Measurements from ENCODE around the gene SLC35F1. TPM values are rescaled to one million over a fixed set of nuclear protein-coding genes. Genes with fewer than 3 reads are reported as not detected.

Gene SLC35F1
- total RNA-seq, 2 donors from 2014 or later: 1.5 to 2.1 TPM

DNA sequence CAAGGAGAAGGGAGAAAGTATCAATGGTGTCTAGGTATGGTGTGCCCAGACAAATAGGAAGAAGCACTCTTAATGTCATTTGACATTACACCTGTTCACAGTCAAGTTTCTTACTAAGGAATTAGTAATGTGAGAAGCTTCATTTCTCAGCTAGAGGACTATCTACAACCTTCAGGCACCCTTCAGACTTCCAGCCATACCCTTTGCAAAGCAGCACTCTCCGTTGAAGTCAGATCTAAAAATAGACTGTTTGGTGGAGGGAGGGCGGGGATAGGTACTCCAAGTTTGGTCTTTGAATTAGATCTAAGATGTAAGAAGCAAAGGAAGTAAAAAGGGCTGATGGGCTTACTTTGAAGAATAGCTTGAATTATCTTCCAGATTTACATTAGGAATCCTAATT is 311.1 kb downstream of the SLC35F1 start:
- intact Hi-C loops (cut with DNase I): no loop called here
- WGBS: 80% methylated on average over 2 of the region's 2 CpGs
- Histone ChIP-seq H3K4me3 (no peak overlapping the region), H3K27ac (no peak overlapping the region), H3K9me3 (no peaks in the 10 kb centered on the region), H3K4me1 (replicated peaks) (no peaks in the 10 kb centered on the region), H3K36me3 (no peaks in the 10 kb centered on the region), H3K27me3 (replicated peaks; ENCODE audit: insufficient read depth) (no peaks in the 10 kb centered on the region)
- no peak for DNase-seq (ENCODE audit: low spot score)
- TF ChIP-seq POLR2AphosphoS5 (IDR thresholded peaks at IDR 0.05) (no peak), POLR2A (IDR thresholded peaks at IDR 0.05) (no peak)
- TF ChIP-seq, protein P1, sequence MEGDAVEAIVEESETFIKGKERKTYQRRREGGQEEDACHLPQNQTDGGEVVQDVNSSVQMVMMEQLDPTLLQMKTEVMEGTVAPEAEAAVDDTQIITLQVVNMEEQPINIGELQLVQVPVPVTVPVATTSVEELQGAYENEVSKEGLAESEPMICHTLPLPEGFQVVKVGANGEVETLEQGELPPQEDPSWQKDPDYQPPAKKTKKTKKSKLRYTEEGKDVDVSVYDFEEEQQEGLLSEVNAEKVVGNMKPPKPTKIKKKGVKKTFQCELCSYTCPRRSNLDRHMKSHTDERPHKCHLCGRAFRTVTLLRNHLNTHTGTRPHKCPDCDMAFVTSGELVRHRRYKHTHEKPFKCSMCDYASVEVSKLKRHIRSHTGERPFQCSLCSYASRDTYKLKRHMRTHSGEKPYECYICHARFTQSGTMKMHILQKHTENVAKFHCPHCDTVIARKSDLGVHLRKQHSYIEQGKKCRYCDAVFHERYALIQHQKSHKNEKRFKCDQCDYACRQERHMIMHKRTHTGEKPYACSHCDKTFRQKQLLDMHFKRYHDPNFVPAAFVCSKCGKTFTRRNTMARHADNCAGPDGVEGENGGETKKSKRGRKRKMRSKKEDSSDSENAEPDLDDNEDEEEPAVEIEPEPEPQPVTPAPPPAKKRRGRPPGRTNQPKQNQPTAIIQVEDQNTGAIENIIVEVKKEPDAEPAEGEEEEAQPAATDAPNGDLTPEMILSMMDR (IDR thresholded peaks at IDR 0.05): no peak

DNA sequence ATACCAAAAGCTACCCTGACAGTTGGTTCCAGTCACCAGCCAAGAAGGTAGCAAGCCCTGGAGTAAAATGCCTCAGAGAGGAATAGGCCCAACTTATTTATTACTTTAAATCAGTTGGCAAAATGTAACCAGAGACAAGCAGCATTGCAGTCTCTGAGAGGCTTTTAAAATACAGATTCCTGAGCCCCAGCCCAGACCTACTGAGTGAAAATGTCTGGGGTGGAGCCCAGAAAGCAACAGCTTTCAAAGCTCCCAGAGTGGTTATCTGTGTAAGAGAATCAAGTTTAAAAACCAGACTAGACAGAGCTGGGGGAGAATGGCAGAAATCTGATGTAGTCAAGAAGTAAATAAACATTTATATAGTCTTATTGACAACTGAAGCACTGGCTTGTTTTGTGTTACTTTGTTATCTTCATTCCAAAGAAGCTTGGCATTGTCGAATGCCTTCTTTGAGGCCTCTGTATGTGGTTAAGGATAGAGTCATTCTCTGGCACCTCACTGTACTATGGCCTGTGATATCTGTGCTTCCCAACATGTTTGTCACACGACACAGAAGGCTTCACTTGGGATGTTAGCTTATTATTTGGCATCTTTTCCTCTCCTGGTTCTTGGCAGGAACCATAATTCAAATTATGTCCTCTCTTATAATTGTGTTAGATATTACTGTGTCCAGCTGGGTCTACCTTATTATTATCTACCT is 313.5 kb downstream of the SLC35F1 start:
- Histone ChIP-seq H3K36me3 (no peaks in the 10 kb centered on the region), H3K27me3 (replicated peaks; ENCODE audit: insufficient read depth) (no peaks in the 10 kb centered on the region), H3K4me1 (replicated peaks) (no peaks in the 10 kb centered on the region), H3K4me3 (no peak overlapping the region), H3K27ac (no peak overlapping the region), H3K9me3 (no peaks in the 10 kb centered on the region)
- DNase-seq (ENCODE audit: low spot score): no peak
- 63% methylated on average over 2 of the region's 2 CpGs for WGBS
- intact Hi-C loops (cut with DNase I): no loop called here
- TF ChIP-seq, protein P1 (IDR thresholded peaks at IDR 0.05): no peak
- no peak for TF ChIP-seq POLR2AphosphoS5 (IDR thresholded peaks at IDR 0.05)
- no peak for TF ChIP-seq POLR2A (IDR thresholded peaks at IDR 0.05)

DNA sequence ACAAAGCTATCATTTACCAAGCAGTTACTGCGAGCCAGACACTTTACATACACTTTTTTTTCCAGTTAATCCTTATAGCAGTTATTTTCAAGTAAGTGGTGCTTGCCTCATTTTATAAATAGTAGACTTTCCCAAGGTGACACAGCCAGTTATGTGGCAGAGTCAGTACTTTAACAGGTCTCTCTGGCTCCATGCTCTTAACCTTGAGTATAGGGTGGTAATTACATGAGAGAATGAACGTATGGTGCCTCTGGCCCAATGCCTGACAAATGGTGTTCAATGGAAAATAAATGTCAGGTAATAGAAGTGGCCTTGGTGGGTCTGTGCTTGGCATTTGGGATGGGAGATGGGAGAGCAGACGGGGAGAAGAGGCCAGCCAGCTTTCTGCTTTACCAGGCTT is 316.3 kb downstream of the SLC35F1 start:
- H3K36me3 ChIP-seq: no peaks in the 10 kb centered on the region
- no peak overlapping the region for H3K27ac ChIP-seq
- intact Hi-C loops (cut with DNase I): no loop called here
- H3K27me3 ChIP-seq (replicated peaks; ENCODE audit: insufficient read depth): no peaks in the 10 kb centered on the region
- WGBS: 68% methylated on average over 3 of the region's 3 CpGs
- H3K9me3 ChIP-seq: no peaks in the 10 kb centered on the region
- no peak overlapping the region for H3K4me3 ChIP-seq
- no peak for DNase-seq (ENCODE audit: low spot score)
- no peaks in the 10 kb centered on the region for H3K4me1 ChIP-seq (replicated peaks)
- TF ChIP-seq, protein P1 (IDR thresholded peaks at IDR 0.05): no peak
- no peak for TF ChIP-seq POLR2A (IDR thresholded peaks at IDR 0.05)

DNA sequence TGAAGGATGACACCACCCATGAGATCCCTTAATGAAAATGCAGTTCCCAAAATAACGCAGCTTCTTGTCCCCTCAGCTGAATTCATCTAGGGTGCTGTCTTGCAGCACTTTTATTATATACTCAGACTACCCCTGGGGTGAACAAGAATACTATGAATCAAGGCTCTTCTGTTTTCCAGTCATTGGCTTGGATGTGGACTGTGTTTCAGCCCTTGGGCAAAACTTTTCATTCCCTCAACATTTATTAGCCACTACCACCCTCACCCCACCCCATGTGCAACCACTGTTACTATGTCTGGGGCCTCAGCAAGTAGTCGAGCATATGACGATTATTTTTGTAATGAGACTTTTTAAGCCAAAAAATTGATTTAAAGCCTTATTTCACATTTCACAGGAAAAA is 321.8 kb downstream of the SLC35F1 start:
- intact Hi-C loops (cut with DNase I): no loop called here
- no peak overlapping the region for H3K27ac ChIP-seq
- no peaks in the 10 kb centered on the region for H3K36me3 ChIP-seq
- 53% methylated on average over 3 of the region's 3 CpGs for WGBS
- TF ChIP-seq POLR2AphosphoS5 (IDR thresholded peaks at IDR 0.05): no peak
- TF ChIP-seq, protein P1 (IDR thresholded peaks at IDR 0.05): no peak
- TF ChIP-seq POLR2A (IDR thresholded peaks at IDR 0.05): no peak
- H3K27me3 ChIP-seq (replicated peaks; ENCODE audit: insufficient read depth): no peaks in the 10 kb centered on the region
- no peaks in the 10 kb centered on the region for H3K9me3 ChIP-seq
- H3K4me3 ChIP-seq: no peak overlapping the region
- DNase-seq (ENCODE audit: low spot score): no peak
- H3K4me1 ChIP-seq (replicated peaks): no peaks in the 10 kb centered on the region

DNA sequence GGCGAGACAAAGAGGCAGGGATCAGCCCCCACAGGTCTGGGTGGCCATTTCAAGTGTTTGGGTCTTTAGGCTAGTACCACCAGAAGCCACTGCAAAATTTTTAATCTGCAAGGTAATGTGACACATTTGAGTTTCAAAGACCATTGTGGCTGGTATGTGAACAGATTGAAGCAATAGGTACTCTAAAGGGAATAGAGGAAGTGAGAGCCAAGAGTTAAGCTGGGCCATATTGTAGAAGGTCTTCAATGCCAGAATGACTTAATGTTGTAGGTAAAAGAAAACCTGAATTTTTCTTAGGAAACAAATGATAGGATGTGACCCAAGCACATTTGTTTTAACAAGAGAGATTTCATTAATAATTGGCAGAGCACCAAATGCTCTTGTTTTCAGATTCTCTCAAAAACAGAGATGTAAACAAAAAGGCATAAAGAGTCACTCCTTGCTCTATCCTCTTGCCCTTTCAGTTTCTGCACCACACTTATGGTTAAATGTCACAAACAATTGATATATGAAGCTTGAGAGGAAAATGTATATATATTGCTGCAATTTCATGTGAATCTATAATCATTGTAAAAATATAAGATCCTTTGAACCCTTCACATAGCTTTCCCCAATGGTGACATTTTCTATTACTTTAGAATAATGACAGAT is 333.9 kb downstream of the SLC35F1 start:
- 100% methylated on average over 1 of the region's 1 CpG for WGBS
- no peak overlapping the region for H3K4me3 ChIP-seq
- no peak for DNase-seq (ENCODE audit: low spot score)
- no peaks in the 10 kb centered on the region for H3K36me3 ChIP-seq
- TF ChIP-seq POLR2AphosphoS5 (IDR thresholded peaks at IDR 0.05): no peak
- TF ChIP-seq POLR2A (IDR thresholded peaks at IDR 0.05): no peak
- TF ChIP-seq, protein P1 (IDR thresholded peaks at IDR 0.05): no peak
- H3K4me1 ChIP-seq (replicated peaks): no peaks in the 10 kb centered on the region
- H3K27ac ChIP-seq: no peak overlapping the region
- intact Hi-C loops (cut with DNase I): no loop called here
- H3K27me3 ChIP-seq (replicated peaks; ENCODE audit: insufficient read depth): no peaks in the 10 kb centered on the region
- H3K9me3 ChIP-seq: no peaks in the 10 kb centered on the region

Measured in prostate gland (tissue), 2 donors.